HG03442 (cell line): Measurements from ENCODE around the gene RIN2.
"Not testable (repeated sequence)": the region's sequence is repeated elsewhere in the genome, so short reads cannot be mapped to it uniquely, and the experiment has no call there.

Experiments used
- ATAC-seq: cut with Tn5 transposase; IDR thresholded peaks from one replicate; pipeline ENCODE4 v1.9.1; 2021; ENCODE audit warnings: mild to moderate bottlenecking, moderate library complexity; ENCODE audit not compliant: unreplicated experiment

Gene RIN2

GRCh38 chr20:19785173-19785982 is 27.3 kb downstream of the RIN2 start:
- ATAC-seq, result no peak

- no peak for ATAC-seq
Measured at GRCh38 chr20:19785983-19786285, 27.9 kb downstream of the RIN2 start.

GRCh38 chr20:19786311-19786710 is 28.3 kb downstream of the RIN2 start:
- ATAC-seq, result no peak

GRCh38 chr20:19787366-19787765 is 29.3 kb downstream of the RIN2 start:
- ATAC-seq, result no peak

- ATAC-seq, result no peak
Measured at GRCh38 chr20:19789009-19789408, 31.0 kb downstream of the RIN2 start.

- ATAC-seq, result no peak
Measured at GRCh38 chr20:19789446-19789845, 31.4 kb downstream of the RIN2 start.

GRCh38 chr20:19791887-19792286 is 33.8 kb downstream of the RIN2 start:
- ATAC-seq, result no peak

- ATAC-seq, result no peak
Measured at GRCh38 chr20:19793716-19794115, 35.7 kb downstream of the RIN2 start.

- ATAC-seq, result no peak
Measured at GRCh38 chr20:19794941-19795340, 36.9 kb downstream of the RIN2 start.

GRCh38 chr20:19799325-19799724 is 41.3 kb downstream of the RIN2 start:
- no peak for ATAC-seq

GRCh38 chr20:19802099-19802491 is 44.0 kb downstream of the RIN2 start:
- ATAC-seq, result no peak

- ATAC-seq, result no peak
Measured at GRCh38 chr20:19802492-19803158, 44.6 kb downstream of the RIN2 start.

- not testable (repeated sequence) for ATAC-seq
Measured at GRCh38 chr20:19806276-19806675, 48.2 kb downstream of the RIN2 start.

GRCh38 chr20:19806806-19807190 is 48.7 kb downstream of the RIN2 start:
- no peak for ATAC-seq

GRCh38 chr20:19807191-19807945 is 49.3 kb downstream of the RIN2 start:
- no peak for ATAC-seq
